Measurements from ENCODE around the gene PPP6R3. TPM values are rescaled to one million over a fixed set of nuclear protein-coding genes. Genes with fewer than 3 reads are reported as not detected.
A peak's percentile ranks its signal among the peaks of the same experiment; 100 is the strongest.

The PPP6R3 gene
- total and polyA plus RNA-seq, 2 of the 13 experiments (the other 11 are each of a cell fraction or from before 2014, with no cell fraction given): 41.2 to 83.4 TPM

DNA sequence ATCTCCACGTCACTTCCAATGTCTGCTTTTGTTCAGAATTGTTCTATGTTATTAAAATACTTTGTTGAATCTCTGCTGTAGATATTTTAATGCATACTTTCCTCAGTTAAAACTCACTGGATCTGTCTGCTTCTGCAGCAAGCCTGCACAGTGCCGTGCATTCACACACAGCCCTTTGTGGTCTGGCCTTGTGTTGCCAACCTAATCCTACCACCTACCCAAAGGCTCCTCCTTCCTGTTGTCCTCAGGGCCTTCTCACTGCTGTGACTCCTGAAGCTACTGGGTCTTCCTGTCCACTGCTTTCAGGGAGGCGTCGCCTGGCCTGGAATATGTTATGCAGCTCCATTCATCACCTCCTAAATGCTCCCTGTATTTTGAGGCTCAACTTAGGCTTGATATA, 67.0 kb downstream of the PPP6R3 start:
- TF ChIP-seq PCBP1 (IDR thresholded peaks at IDR 0.05; ENCODE audit: borderline replicate concordance, low read depth, low read length) (no peak), RBM22 (optimal IDR thresholded peaks at IDR 0.05; ENCODE audit: low read length) (peak; percentile 80), ZNF598 (CRISPR knock-in tag; IDR thresholded peaks at IDR 0.05; ENCODE audit: borderline replicate concordance) (no peak)
- no peak for DNase-seq (ENCODE audit: low spot score)
- ATAC-seq: no peak
- no peak overlapping the region for H3K9ac ChIP-seq (ENCODE audit: insufficient read depth, low read depth, low read length)
- H3K27ac ChIP-seq (ENCODE audit: extremely low read length, insufficient read depth, low read length): no peak overlapping the region
- no peak for FAIRE-seq
- H3K27me3 ChIP-seq (ENCODE audit: control insufficient read depth in 1 of 2, insufficient read depth in 2 of 2, low read length in 2 of 2): no peaks in the 10 kb centered on the region
- BruUV-seq (replicated peaks): no TSS peak
- POLR2A ChIA-PET: no interaction called here
- no peaks in the 10 kb centered on the region for H3K9me3 ChIP-seq (ENCODE audit: low read length)
- in situ Hi-C loops (cut with HindIII; ENCODE audit: extremely low pct_ligation_motif_present, low pct_unique_long_range_greater_than_20kb): no loop called here
- H3K36me3 ChIP-seq (replicated peaks in 1 of 2; ENCODE audit: control insufficient read depth in 1 of 2, insufficient read depth in 2 of 2, low read length in 2 of 2): peaks cover 11 to 76% of the 10 kb centered on the region in 2 experiments
- WGBS (ENCODE audit: low lambda C conversion rate): 91% methylated on average over 4 of the region's 4 CpGs
- H3K4me1 ChIP-seq (ENCODE audit: insufficient read depth, low read length): peaks cover 14% of the 10 kb centered on the region
- H3K79me2 ChIP-seq (ENCODE audit: insufficient read depth, low read length): peaks cover 47% of the 10 kb centered on the region
- no peak overlapping the region for H2AFZ ChIP-seq (ENCODE audit: low read length)
- H3K4me2 ChIP-seq (ENCODE audit: low read depth, low read length): no peak overlapping the region
- intact Hi-C loops (cut with micrococcal nuclease; ENCODE audit: unreplicated experiment): no loop called here
- no peak overlapping the region for H3K4me3 ChIP-seq (replicated peaks in 1 of 3; ENCODE audit: insufficient read depth in 1 of 3, low read depth in 2 of 3, low read length in 3 of 3)
- CTCF ChIA-PET (ENCODE audit: low intra/inter-chr PET ratio, low total read pairs): no interaction called here
- peaks cover 5% of the 10 kb centered on the region for H4K20me1 ChIP-seq (ENCODE audit: insufficient read depth, low read length)

DNA sequence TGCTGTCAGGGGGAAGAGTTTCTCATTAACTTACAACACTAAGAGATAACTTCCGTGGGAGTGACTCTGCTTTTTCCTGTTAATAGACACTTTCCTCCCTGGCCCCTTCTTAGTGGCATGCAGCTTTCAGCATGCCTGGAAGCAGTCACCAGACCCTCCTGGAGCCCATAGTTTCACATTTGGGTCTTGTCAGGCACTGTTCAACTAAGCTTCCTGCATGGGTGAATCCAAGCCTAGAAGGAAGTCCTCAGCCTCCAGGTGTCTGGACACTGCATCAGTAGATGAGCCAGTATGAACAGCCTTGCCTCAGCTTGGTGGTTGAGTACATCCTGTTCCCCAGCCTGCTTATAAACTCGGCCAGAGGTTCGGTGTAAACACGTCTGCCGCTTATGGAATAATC, 68.1 kb downstream of the PPP6R3 start:
- H3K36me3 ChIP-seq (replicated peaks in 1 of 2; ENCODE audit: control insufficient read depth in 1 of 2, insufficient read depth in 2 of 2, low read length in 2 of 2): peaks cover 9 to 65% of the 10 kb centered on the region in 2 experiments
- no peak overlapping the region for H2AFZ ChIP-seq (ENCODE audit: low read length)
- H3K4me3 ChIP-seq (replicated peaks in 1 of 3; ENCODE audit: insufficient read depth in 1 of 3, low read depth in 2 of 3, low read length in 3 of 3): no peak overlapping the region
- POLR2A ChIA-PET: no interaction called here
- FAIRE-seq: no peak
- no peak overlapping the region for H3K4me2 ChIP-seq (ENCODE audit: low read depth, low read length)
- H3K27ac ChIP-seq (ENCODE audit: extremely low read length, insufficient read depth, low read length): no peak overlapping the region
- 96% methylated on average over 5 of the region's 5 CpGs for WGBS (ENCODE audit: low lambda C conversion rate)
- CTCF ChIA-PET (ENCODE audit: low intra/inter-chr PET ratio, low total read pairs): no interaction called here
- no peaks in the 10 kb centered on the region for H3K27me3 ChIP-seq (ENCODE audit: control insufficient read depth in 1 of 2, insufficient read depth in 2 of 2, low read length in 2 of 2)
- H3K9ac ChIP-seq (ENCODE audit: insufficient read depth, low read depth, low read length): no peak overlapping the region
- no peaks in the 10 kb centered on the region for H3K9me3 ChIP-seq (ENCODE audit: low read length)
- H4K20me1 ChIP-seq (ENCODE audit: insufficient read depth, low read length): peaks cover 5% of the 10 kb centered on the region
- BruUV-seq (replicated peaks): no TSS peak
- no peak for ATAC-seq
- H3K79me2 ChIP-seq (ENCODE audit: insufficient read depth, low read length): peaks cover 48% of the 10 kb centered on the region
- intact Hi-C loops (cut with micrococcal nuclease; ENCODE audit: unreplicated experiment) (no loop called here), in situ Hi-C loops (cut with HindIII; ENCODE audit: extremely low pct_ligation_motif_present, low pct_unique_long_range_greater_than_20kb) (no loop called here)
- DNase-seq (ENCODE audit: low spot score): no peak
- H3K4me1 ChIP-seq (ENCODE audit: insufficient read depth, low read length): peaks cover 24% of the 10 kb centered on the region
- TF ChIP-seq ZNF530 (CRISPR knock-in tag; IDR thresholded peaks at IDR 0.05; ENCODE audit: low read depth): no peak
- TF ChIP-seq KDM5A (IDR thresholded peaks at IDR 0.05; ENCODE audit: borderline replicate concordance, low read length): no peak
- TF ChIP-seq NCOA1 (CRISPR knock-in tag; IDR thresholded peaks at IDR 0.05): no peak
- TF ChIP-seq JUN (CRISPR knock-in tag; IDR thresholded peaks at IDR 0.05): no peak
- TF ChIP-seq ARNT2 (CRISPR knock-in tag; IDR thresholded peaks at IDR 0.05; ENCODE audit: low read depth): no peak
- TF ChIP-seq IRF2 (CRISPR knock-in tag; IDR thresholded peaks at IDR 0.05): no peak
- TF ChIP-seq, protein P1, sequence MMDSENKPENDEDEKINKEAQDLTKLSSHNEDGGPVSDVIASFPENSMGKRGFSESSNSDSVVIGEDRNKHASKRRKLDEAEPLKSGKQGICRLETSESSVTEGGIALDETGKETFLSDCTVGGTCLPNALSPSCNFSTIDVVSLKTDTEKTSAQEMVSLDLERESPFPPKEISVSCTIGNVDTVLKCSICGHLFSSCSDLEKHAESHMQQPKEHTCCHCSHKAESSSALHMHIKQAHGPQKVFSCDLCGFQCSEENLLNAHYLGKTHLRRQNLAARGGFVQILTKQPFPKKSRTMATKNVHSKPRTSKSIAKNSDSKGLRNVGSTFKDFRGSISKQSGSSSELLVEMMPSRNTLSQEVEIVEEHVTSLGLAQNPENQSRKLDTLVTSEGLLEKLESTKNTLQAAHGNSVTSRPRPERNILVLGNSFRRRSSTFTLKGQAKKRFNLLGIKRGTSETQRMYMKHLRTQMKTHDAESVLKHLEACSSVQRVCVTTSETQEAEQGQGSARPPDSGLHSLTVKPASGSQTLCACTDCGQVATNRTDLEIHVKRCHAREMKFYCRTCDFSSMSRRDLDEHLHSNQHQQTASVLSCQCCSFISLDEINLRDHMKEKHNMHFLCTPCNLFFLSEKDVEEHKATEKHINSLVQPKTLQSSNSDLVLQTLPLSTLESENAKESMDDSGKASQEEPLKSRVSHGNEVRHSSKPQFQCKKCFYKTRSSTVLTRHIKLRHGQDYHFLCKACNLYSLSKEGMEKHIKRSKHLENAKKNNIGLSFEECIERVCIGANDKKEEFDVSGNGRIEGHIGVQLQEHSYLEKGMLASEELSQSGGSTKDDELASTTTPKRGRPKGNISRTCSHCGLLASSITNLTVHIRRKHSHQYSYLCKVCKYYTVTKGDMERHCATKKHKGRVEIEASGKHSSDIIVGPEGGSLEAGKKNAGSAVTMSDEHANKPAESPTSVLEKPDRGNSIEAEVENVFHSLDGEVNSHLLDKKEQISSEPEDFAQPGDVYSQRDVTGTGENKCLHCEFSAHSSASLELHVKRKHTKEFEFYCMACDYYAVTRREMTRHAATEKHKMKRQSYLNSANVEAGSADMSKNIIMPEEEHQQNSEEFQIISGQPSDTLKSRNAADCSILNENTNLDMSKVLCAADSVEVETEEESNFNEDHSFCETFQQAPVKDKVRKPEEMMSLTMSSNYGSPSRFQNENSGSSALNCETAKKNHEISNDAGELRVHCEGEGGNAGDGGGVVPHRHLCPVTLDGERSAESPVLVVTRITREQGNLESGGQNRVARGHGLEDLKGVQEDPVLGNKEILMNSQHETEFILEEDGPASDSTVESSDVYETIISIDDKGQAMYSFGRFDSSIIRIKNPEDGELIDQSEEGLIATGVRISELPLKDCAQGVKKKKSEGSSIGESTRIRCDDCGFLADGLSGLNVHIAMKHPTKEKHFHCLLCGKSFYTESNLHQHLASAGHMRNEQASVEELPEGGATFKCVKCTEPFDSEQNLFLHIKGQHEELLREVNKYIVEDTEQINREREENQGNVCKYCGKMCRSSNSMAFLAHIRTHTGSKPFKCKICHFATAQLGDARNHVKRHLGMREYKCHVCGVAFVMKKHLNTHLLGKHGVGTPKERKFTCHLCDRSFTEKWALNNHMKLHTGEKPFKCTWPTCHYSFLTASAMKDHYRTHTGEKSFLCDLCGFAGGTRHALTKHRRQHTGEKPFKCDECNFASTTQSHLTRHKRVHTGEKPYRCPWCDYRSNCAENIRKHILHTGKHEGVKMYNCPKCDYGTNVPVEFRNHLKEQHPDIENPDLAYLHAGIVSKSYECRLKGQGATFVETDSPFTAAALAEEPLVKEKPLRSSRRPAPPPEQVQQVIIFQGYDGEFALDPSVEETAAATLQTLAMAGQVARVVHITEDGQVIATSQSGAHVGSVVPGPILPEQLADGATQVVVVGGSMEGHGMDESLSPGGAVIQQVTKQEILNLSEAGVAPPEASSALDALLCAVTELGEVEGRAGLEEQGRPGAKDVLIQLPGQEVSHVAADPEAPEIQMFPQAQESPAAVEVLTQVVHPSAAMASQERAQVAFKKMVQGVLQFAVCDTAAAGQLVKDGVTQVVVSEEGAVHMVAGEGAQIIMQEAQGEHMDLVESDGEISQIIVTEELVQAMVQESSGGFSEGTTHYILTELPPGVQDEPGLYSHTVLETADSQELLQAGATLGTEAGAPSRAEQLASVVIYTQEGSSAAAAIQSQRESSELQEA (CRISPR knock-in tag; IDR thresholded peaks at IDR 0.05; ENCODE audit: not compliant biosample characterization): no peak
- no peak for TF ChIP-seq GABPA (IDR thresholded peaks at IDR 0.05; ENCODE audit: low read depth, low read length)
- TF ChIP-seq GABPA (CRISPR knock-in tag; IDR thresholded peaks at IDR 0.05; ENCODE audit: low read depth): no peak
- no peak for TF ChIP-seq ZNF180 (CRISPR knock-in tag; IDR thresholded peaks at IDR 0.05; ENCODE audit: borderline replicate concordance, low read depth)
